Stimulated activated CD8-positive, alpha-beta memory T cell treated with anti-CD3 and anti-CD28 coated beads, Interleukin-15, amount 100 ng/mL, for 24 hours (primary cell): ENCODE results near the gene CCDC197.

Experiments used
- DNase-seq: peaks from one replicate; pipeline ENCODE4 v3.0.0-alpha.2; 2020; ENCODE audit warnings: low read depth

CCDC197 gene

DNA sequence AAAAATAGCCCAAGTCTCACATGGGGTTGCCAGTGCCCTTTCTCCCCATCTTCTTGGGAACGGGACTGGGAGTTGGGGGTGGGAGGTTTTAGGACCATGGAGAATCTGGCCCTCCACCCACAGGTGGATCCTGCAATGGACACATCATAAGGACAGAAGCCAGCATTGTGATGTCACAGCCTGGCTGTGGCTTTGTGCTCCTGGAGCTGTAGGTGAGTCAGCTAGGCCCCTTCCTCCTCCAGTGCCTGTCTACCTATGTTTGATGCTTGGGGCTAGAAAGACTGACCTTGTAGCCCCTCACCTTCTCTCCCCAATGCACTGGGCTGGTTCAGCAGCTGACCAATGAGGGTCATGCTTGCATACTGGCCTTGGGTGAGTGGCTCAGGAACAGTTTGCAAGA lies at the start of gene CCDC197:
TSS of gene CCDC197 (plus strand) at position 220 of the 400 bp plus-strand sequence. CDS start 831 bp downstream, outside the sequence.
- DNase-seq: no peak

DNA sequence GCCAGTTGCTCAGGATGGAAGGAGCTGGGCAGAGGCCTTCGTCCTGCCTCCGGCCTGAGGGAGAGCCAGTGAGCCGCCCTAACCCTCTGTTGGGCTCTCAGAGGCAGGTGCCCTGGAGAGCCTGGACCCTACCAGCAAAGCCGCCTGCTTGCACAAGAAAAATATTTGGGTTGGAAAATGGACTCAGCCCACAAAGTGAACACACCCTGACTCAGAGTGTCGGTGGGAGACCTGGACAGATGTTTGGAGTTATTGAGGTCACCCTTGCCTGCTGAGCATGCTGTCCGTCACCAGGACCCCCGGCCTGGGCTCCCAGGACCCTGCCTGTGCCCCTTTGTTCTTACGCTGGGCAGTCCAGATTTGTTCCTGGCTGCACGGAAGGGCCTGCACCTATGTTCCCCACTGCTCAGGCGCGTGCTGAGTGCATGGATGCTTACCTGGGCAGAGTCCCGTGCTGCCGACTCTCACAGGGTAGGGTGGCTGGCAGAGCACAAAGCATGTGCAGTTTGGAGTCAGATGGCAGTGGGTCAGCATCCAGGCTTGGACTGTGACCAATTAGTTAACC lies 47.5 kb upstream of the CCDC197 start:
- no peak for DNase-seq

GRCh38 chr14:93950948-93951634 lies 46.0 kb upstream of the CCDC197 start:
- no peak for DNase-seq

GRCh38 chr14:93951635-93952540 lies 45.2 kb upstream of the CCDC197 start:
- DNase-seq: no peak

DNA sequence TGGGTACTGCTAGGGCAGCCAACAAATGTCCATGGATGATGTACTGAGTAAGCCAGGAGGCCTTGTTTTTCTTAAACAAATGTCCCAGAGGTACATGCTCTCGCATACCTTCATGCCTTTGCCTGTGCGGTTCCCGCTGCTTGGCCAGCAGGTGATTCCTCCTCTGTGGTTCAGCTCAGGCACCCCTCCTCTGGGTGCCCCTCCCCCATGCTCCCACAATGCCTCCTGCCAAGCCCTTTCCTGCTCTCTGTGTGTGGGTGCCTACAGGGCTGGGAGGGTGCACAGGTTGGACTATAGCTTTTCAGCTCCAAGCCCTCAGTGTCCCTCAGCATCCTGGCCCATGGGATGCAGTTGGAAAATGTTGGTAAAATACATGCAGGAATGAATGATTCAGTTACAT lies 44.3 kb upstream of the CCDC197 start:
- DNase-seq: no peak

DNA sequence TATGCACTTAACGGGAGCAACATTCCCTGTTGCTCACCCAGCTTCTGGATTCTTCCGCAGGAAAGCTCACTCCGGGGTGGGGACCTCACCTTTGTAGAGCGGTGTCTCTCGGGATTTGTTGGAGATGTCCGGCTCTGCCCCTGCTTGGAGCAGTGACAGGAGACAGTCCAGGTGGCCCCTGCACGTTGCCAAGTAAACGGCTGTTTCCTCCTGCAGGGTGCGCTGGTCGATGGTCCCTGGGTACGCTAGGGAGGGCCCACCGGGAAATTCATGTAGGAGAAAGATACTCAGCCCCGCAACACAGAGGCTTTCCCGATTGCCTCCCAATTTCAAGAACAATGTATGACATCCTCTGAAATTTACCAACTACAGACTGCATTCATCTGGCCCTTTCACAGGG lies 43.8 kb upstream of the CCDC197 start:
- no peak for DNase-seq

GRCh38 chr14:93953739-93954515 lies 43.2 kb upstream of the CCDC197 start:
- DNase-seq: no peak

- DNase-seq: no peak
Measured at GRCh38 chr14:93954516-93954830, 42.6 kb upstream of the CCDC197 start.

DNA sequence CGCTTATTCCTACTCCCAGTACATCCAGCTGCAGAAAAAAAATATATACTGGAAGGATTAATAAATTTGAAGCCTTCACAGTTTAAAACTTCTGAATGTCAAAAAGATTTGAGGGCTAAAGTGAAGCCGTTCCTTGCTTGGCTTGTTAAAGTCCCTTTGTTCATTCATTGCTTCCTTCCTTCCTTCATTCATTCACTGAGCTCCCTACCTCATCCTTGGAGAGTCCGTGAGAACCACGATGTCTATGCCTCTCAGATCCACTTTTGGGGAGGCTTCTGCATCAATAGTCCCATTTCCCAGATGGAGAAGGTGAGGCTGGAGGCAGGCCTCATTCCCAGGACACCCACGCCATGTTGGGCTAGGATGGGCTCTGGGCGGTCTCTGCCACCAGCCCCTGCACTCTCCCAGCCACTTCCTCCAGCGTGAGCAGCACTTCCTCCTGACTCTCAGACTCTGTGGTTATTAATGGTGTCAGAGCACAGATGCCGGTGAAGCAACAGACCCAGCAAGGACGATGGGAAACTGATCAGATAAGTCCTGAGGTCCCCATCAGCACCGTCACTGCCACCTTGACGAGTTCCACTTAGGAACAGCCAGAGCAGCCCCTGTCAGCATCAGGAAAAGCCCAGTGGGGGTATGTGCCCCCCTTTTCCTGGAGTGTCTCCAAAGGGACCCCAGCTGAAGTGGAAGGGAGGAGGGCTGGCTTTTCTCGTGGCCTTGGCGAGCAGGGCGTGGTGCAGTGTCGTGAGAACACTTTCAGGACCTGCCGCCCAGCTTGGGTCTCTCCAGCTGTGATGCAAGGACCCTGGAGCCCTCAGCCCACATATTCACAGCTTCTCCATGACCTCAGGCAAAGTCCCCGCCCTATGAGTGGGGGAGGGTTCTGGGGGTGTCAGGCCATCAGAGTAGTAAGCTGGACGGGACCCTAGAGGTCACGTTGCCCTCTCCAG lies 41.9 kb upstream of the CCDC197 start:
- DNase-seq: no peak

DNA sequence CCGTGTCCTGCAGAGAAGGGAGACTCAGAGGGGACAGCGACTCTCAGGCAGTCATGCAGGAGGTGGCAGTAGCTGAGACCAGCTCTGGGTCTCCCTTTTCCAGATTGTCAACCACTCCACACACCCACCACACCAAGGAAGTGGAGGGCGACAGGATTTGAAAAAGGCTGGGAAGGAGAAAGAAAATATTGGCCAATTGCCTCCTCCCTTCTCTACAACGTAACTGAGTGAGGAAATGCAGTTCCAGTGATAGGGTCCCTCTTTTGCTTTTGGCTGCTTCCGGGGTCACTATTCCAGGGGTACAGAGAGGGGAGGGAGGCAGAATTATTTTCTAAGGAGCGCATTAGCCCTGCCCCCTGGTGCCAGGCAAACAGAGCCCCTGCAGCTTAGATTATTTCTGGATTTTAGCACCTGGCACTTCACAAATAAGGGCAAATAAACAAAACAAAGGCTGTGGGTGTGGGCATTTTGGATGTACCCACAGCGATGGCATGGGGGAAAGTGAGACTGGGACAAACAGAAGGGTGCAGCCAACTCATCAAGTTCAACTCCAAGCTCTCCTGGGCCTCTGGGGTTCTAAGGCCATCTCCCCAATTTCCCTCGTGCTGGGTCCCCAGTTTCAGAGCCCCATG lies 41.1 kb upstream of the CCDC197 start:
- no peak for DNase-seq

- DNase-seq: no peak
Measured at GRCh38 chr14:93956514-93957332, 40.4 kb upstream of the CCDC197 start.

DNA sequence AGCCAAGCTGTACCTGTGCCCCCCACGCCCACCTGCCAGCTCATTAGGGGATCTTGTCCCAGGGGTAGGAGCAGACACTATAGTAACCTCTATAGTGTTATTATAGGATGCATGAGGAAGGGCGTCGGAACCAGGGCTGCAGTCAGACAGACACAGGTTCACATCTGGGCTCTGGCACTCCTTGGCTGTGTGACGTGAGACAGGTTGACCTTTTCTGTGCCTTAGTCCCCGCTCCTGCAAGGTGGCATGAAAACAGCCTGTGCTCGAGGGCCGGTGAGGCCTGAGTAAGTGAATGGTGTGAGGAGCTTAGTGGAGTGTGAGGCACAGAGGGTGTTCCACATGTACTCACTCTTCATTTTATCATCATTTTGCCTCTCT lies 39.8 kb upstream of the CCDC197 start:
- DNase-seq: no peak

- DNase-seq: no peak
Measured at GRCh38 chr14:93957751-93958566, 39.1 kb upstream of the CCDC197 start.

DNA sequence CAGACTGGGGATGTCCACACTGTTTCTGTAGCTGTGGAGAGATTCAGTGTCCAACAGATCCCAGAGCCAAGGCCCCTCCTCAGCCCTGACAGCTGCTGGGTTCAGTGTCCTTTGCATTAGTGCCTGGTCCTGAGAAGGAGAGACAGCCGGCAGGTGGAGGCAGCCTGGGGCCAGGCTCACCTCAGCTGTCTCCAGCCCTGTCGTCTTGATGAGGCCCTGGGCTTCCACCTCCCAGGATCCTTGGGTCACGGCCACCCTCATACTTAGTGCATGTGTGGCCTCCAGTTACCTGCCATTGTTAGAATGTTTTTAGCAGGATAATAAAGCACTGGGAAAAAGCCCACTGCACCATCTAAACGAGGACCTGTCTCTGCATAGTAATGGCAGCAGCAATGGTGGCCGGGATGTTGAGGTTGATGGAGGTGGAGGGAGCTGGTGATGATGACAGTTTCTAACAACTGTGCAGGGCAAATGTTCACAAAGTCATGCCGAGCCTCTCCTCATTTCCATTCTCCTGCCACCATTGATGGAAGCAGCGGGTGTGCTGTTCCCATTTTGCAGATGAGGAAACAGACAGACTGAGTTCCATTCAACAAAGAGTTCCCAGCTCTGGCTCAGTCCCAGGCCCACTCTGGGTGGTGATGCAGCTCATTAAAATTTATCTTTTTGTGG lies 38.4 kb upstream of the CCDC197 start:
- DNase-seq: no peak

- peak; percentile 70 for DNase-seq
Measured at GRCh38 chr14:93959239-93960107, 37.6 kb upstream of the CCDC197 start.

DNA sequence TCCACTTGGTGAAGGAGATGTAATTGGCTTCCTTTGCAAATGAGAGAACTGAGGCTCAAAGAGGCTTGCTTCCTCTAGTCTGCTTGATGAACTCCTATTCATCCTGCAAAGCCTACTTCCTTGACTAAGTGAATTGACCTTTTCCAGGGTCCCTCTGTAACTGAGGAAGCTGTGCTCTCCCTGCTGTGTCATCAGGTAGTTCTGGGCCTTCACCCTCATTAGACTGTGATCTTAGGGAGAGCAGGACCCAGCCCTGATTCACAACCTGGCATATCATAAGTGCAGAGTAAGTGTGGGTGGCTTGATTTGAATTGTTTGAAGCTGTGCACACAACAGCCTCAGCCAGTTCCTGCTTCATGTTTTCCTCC lies 37.0 kb upstream of the CCDC197 start:
- DNase-seq: no peak

DNA sequence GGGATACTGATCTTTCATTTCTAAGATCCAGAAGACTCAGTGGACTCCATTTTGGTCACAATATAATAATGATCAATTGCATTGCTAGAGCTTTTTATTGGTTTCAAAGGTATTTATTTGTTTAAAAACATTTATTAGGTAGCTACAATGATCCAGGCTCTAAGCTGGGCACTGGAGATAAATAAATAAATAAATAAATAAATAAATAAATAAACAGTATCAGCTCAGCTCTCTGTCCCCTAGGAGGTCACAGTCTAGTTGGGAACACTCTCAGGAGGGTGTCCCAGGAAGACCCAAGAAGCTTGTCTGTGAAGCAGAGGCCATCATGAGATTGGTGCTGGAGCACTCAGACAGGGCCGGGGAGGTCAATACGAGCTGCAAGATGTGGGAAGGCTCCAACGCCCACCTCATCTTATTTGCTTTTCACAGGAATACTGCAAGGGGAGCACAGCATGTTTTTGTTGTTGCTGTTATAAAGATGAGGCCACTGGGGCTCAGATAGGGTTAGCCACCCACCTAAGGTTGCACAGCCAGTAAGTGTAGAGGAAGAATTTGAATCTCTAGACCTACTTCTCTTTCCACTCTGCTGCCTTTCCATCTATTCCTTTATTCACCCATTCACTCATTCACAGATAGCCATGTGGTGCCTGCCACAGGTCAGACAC lies 36.2 kb upstream of the CCDC197 start:
- DNase-seq: no peak
